Mesenchymal stem cell (in vitro differentiated cells and primary cell): ENCODE data around the gene TFAP2E.
A peak's percentile ranks its signal among the peaks of the same experiment; 100 is the strongest.

Experiments used
- DNase-seq: peaks from one replicate; pipeline ENCODE4 v3.0.0-alpha.2; 2013
- H2AFZ ChIP-seq: one replicate; pipeline ENCODE4 v1.6.1; 2013; ENCODE audit warnings: low read depth, mild to moderate bottlenecking, control low read depth, inconsistent platforms, low read length, moderate library complexity
- H2AK5ac ChIP-seq: 2 replicates; pipeline ENCODE4 v1.6.1; 2013; ENCODE audit warnings: low read length, moderate library complexity, mild to moderate bottlenecking, inconsistent platforms; ENCODE audit not compliant: severe bottlenecking
- H2BK120ac ChIP-seq: one replicate; pipeline ENCODE4 v1.6.1; 2013; ENCODE audit warnings: low read depth, mild to moderate bottlenecking, inconsistent platforms, low read length, moderate library complexity
- H2BK12ac ChIP-seq, 2 experiments: one replicate each; pipeline ENCODE4 v1.6.1; 2013; ENCODE audit warnings: inconsistent platforms in 2 of 2, low read length in 2 of 2, mild to moderate bottlenecking in 2 of 2, moderate library complexity in 2 of 2, control low read depth in 1 of 2
- H2BK15ac ChIP-seq: one replicate; pipeline ENCODE4 v1.6.1; 2013; ENCODE audit warnings: mild to moderate bottlenecking, low read depth, inconsistent platforms; ENCODE audit not compliant: poor library complexity, severe bottlenecking
- H2BK5ac ChIP-seq: 2 replicates; pipeline ENCODE4 v1.6.1; 2013; ENCODE audit warnings: low read depth, mild to moderate bottlenecking, low read length, control low read depth, inconsistent platforms; ENCODE audit not compliant: poor library complexity, severe bottlenecking
- H3K14ac ChIP-seq, 2 experiments: one replicate each; pipeline ENCODE4 v1.6.1; 2013; ENCODE audit warnings: inconsistent platforms in 2 of 2, low read length in 2 of 2, control low read depth in 1 of 2, mild to moderate bottlenecking in 1 of 2, moderate library complexity in 1 of 2
- H3K18ac ChIP-seq, 2 experiments: one replicate each; pipeline ENCODE4 v1.6.1; 2013; ENCODE audit warnings: inconsistent platforms in 2 of 2, low read length in 2 of 2, control low read depth in 1 of 2, low read depth in 1 of 2, mild to moderate bottlenecking in 1 of 2
- H3K23ac ChIP-seq, 2 experiments: one replicate each; pipeline ENCODE4 v1.6.1; 2013; ENCODE audit warnings: inconsistent platforms in 2 of 2, low read length in 2 of 2, mild to moderate bottlenecking in 2 of 2, moderate library complexity in 2 of 2, control low read depth in 1 of 2
- H3K27ac ChIP-seq: 2 replicates; pipeline ENCODE4 v1.5.1; 2013; ENCODE audit warnings: mild to moderate bottlenecking, moderate library complexity, low read length, control low read depth, inconsistent platforms; ENCODE audit not compliant: poor library complexity, severe bottlenecking
- H3K27me3 ChIP-seq, 2 experiments: 2 replicates each; pipeline versions ENCODE4 v1.6.1 to v1.7.0; 2013; ENCODE audit warnings: low read length in 2 of 2, mild to moderate bottlenecking in 2 of 2, moderate library complexity in 2 of 2, control low read depth in 1 of 2, inconsistent platforms in 1 of 2; ENCODE audit not compliant: control insufficient read depth in 1 of 2, insufficient read depth in 1 of 2
- H3K36me3 ChIP-seq, 2 experiments: 2 replicates each; pipeline versions ENCODE4 v1.6.1 to v1.7.0; 2013; ENCODE audit warnings: low read length in 2 of 2, control low read depth in 1 of 2, inconsistent platforms in 1 of 2, low read depth in 1 of 2, mild to moderate bottlenecking in 1 of 2; ENCODE audit not compliant: insufficient read depth in 2 of 2, control insufficient read depth in 1 of 2
- H3K4ac ChIP-seq, 2 experiments: one replicate each; pipeline ENCODE4 v1.6.1; 2013; ENCODE audit warnings: inconsistent platforms in 2 of 2, low read length in 2 of 2, mild to moderate bottlenecking in 2 of 2, moderate library complexity in 2 of 2, control low read depth in 1 of 2, low read depth in 1 of 2
- H3K4me1 ChIP-seq: 2 replicates; pipeline ENCODE4 v1.6.1; 2013; ENCODE audit warnings: low read depth, low read length, control low read depth; ENCODE audit not compliant: control insufficient read depth, insufficient read depth
- H3K4me2 ChIP-seq: 2 replicates; pipeline ENCODE4 v1.6.1; 2013; ENCODE audit warnings: low read length, mild to moderate bottlenecking, inconsistent platforms; ENCODE audit not compliant: poor library complexity, severe bottlenecking
- H3K4me3 ChIP-seq, 2 experiments: 2 replicates each; pipeline versions ENCODE4 v1.5.1 to v1.7.0; 2013; ENCODE audit warnings: low read length in 2 of 2, mild to moderate bottlenecking in 2 of 2, control low read depth in 1 of 2, low read depth in 1 of 2; ENCODE audit not compliant: insufficient read depth in 1 of 2
- H3K79me1 ChIP-seq: replicated peaks from 2 replicates; pipeline ENCODE4 v1.6.1; 2013; ENCODE audit warnings: mild to moderate bottlenecking, control low read depth, low read length, inconsistent platforms; ENCODE audit not compliant: poor library complexity, severe bottlenecking
- H3K9ac ChIP-seq: 2 replicates; pipeline ENCODE4 v1.7.0; 2013; ENCODE audit warnings: mild to moderate bottlenecking, low read length, moderate library complexity
- H3K9me3 ChIP-seq: 2 replicates; pipeline ENCODE4 v1.7.0; 2013; ENCODE audit warnings: mild to moderate bottlenecking, low read length; ENCODE audit not compliant: control insufficient read depth
- H4K8ac ChIP-seq: one replicate; pipeline ENCODE4 v1.6.1; 2013; ENCODE audit warnings: inconsistent platforms, mild to moderate bottlenecking, low read length, moderate library complexity
- H4K91ac ChIP-seq: one replicate; pipeline ENCODE4 v1.6.1; 2013; ENCODE audit warnings: mild to moderate bottlenecking, low read length, inconsistent platforms
- WGBS: methylation state at CpG from one replicate; pipeline ENCODE4 v1.1.7; 2013; ENCODE audit warnings: mixed read lengths; 5-methylcytosine and 5-hydroxymethylcytosine counted together

Gene TFAP2E

GRCh38 chr1:35572296-35572695, 818 bp upstream of the TFAP2E start:
- Histone ChIP-seq H3K9ac (no peak overlapping the region), H2AK5ac (no peak overlapping the region), H3K27me3 (peaks cover 53 to 63% of the 10 kb centered on the region in 2 experiments), H3K36me3 (peaks cover 2 to 3% of the 10 kb centered on the region in 2 experiments), H3K9me3 (no peaks in the 10 kb centered on the region), H4K91ac (no peak overlapping the region), H3K23ac (no peak overlapping the region), H2BK15ac (no peak overlapping the region), H2BK12ac (no peak overlapping the region), H3K4me3 (no peak overlapping the region), H2AFZ (no peak overlapping the region), H3K14ac (no peak overlapping the region), H2BK120ac (no peak overlapping the region), H3K4me2 (no peak overlapping the region), H3K27ac (no peak overlapping the region), H4K8ac (no peak overlapping the region), H3K79me1 (no peaks in the 10 kb centered on the region), H3K4me1 (peaks cover 18% of the 10 kb centered on the region), H3K18ac (no peak overlapping the region), H3K4ac (no peak overlapping the region), H2BK5ac (no peak overlapping the region)
- DNase-seq = no peak
- WGBS = 97% methylated on average over 2 of the region's 2 CpGs

DNA sequence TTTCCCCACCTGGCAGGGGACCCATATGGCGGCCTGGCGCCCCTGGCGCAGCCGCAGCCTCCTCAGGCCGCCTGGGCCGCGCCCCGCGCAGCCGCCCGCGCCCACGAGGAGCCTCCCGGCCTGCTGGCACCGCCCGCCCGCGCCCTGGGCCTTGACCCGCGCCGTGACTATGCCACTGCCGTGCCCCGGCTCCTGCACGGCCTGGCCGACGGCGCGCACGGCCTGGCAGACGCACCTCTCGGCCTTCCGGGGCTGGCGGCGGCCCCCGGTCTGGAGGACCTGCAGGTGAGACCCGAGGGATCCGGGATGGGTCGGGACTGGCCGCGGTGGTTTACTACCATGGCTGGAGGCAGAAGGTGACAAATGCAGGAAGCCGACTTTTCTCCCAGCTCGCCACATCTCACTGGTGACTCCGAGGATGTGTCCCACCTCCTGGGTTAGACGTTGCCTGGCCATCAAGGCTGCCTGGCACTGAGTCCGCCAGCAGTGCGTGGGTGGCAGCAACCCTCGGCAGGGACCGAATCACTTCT, 1.1 kb downstream of the TFAP2E start:
- no peak overlapping the region for H3K4me3 ChIP-seq
- no peak overlapping the region for H2AK5ac ChIP-seq
- peak overlapping the region; percentile 68 for H3K4me2 ChIP-seq
- WGBS = 16% methylated on average over 46 of the region's 48 CpGs
- H3K14ac ChIP-seq = no peak overlapping the region
- H3K18ac ChIP-seq = no peak overlapping the region
- no peak overlapping the region for H2BK5ac ChIP-seq
- H2BK120ac ChIP-seq = no peak overlapping the region
- no peak overlapping the region for H2BK15ac ChIP-seq
- H4K91ac ChIP-seq = no peak overlapping the region
- no peak overlapping the region for H3K9ac ChIP-seq
- no peak overlapping the region for H3K4ac ChIP-seq
- no peak for DNase-seq
- H2BK12ac ChIP-seq = no peak overlapping the region
- peak overlapping the region; percentile 38 for H4K8ac ChIP-seq
- peaks cover 0 to 4% of the 10 kb centered on the region in 2 experiments for H3K36me3 ChIP-seq
- no peaks in the 10 kb centered on the region for H3K79me1 ChIP-seq
- peak overlapping the region in 1 of 2 experiments; percentile 74 for H3K23ac ChIP-seq
- peaks cover 22% of the 10 kb centered on the region for H3K4me1 ChIP-seq
- no peaks in the 10 kb centered on the region for H3K9me3 ChIP-seq
- no peak overlapping the region for H3K27ac ChIP-seq
- no peak overlapping the region for H2AFZ ChIP-seq
- peaks cover 65 to 70% of the 10 kb centered on the region in 2 experiments for H3K27me3 ChIP-seq

GRCh38 chr1:35574655-35575415, 1.7 kb downstream of the TFAP2E start:
- Histone ChIP-seq H3K79me1 (no peaks in the 10 kb centered on the region), H3K9ac (no peak overlapping the region), H3K27ac (no peak overlapping the region), H2BK120ac (no peak overlapping the region), H2AFZ (no peak overlapping the region), H3K36me3 (peaks cover 0 to 4% of the 10 kb centered on the region in 2 experiments), H3K23ac (peak overlapping the region in 1 of 2 experiments; percentile 63), H3K9me3 (no peaks in the 10 kb centered on the region), H3K18ac (no peak overlapping the region), H3K27me3 (peaks cover 65 to 70% of the 10 kb centered on the region in 2 experiments), H3K14ac (no peak overlapping the region), H2BK12ac (no peak overlapping the region), H4K91ac (peak overlapping the region; percentile 65), H4K8ac (no peak overlapping the region), H3K4ac (no peak overlapping the region), H2AK5ac (no peak overlapping the region), H2BK15ac (no peak overlapping the region), H3K4me3 (no peak overlapping the region), H2BK5ac (no peak overlapping the region), H3K4me2 (no peak overlapping the region), H3K4me1 (peaks cover 22% of the 10 kb centered on the region)
- DNase-seq = no peak
- WGBS = 38% methylated on average over 30 of the region's 30 CpGs

- H3K14ac ChIP-seq = no peak overlapping the region
- H3K36me3 ChIP-seq = peaks cover 0 to 4% of the 10 kb centered on the region in 2 experiments
- no peaks in the 10 kb centered on the region for H3K9me3 ChIP-seq
- H2BK120ac ChIP-seq = no peak overlapping the region
- H2AFZ ChIP-seq = no peak overlapping the region
- peaks cover 65% of the 10 kb centered on the region in 2 experiments for H3K27me3 ChIP-seq
- H3K9ac ChIP-seq = no peak overlapping the region
- H3K79me1 ChIP-seq = no peaks in the 10 kb centered on the region
- no peak overlapping the region for H3K4me3 ChIP-seq
- no peak overlapping the region for H3K27ac ChIP-seq
- no peak overlapping the region for H3K4ac ChIP-seq
- no peak overlapping the region for H4K8ac ChIP-seq
- no peak overlapping the region for H3K23ac ChIP-seq
- no peak overlapping the region for H2BK12ac ChIP-seq
- H2BK5ac ChIP-seq = no peak overlapping the region
- no peak overlapping the region for H3K4me2 ChIP-seq
- peaks cover 22% of the 10 kb centered on the region for H3K4me1 ChIP-seq
- H2AK5ac ChIP-seq = no peak overlapping the region
- no peak for DNase-seq
- no peak overlapping the region for H2BK15ac ChIP-seq
- no peak overlapping the region for H4K91ac ChIP-seq
- WGBS = 92% methylated on average over 5 of the region's 5 CpGs
- H3K18ac ChIP-seq = no peak overlapping the region
Measured at GRCh38 chr1:35575416-35575958, 2.4 kb downstream of the TFAP2E start.
